ENCODE results near the gene ZNF587B. TPM values are rescaled to one million over a fixed set of nuclear protein-coding genes. Genes with fewer than 3 reads are reported as not detected.
"Not testable (repeated sequence)": the region's sequence is repeated elsewhere in the genome, so short reads cannot be mapped to it uniquely, and the experiment has no call there.

ZNF587B gene
- total RNA-seq, 1 donor: 10.0 TPM

DNA sequence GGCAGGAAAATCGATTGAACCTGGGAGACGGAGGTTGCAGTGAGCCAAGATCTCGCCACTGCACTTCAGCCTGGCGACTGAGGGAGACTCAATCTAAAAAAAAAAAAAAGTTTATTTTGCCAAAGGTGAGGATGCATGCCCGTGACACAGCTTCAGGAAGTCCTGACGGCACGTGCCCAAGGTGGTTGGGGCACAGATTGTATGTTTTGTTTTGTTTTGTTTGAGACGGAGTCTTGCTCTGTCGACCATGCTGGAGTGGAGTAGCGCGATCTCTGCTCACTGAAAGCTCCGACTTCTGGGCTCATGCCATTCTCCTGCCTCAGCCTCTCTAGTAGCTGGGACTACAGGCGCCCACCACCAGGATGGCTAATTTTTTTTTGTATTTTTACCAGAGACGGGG lies 12.1 kb upstream of the ZNF587B start:
- no peak for DNase-seq (ENCODE audit: low read depth in 2 of 3, low spot score in 2 of 3)

DNA sequence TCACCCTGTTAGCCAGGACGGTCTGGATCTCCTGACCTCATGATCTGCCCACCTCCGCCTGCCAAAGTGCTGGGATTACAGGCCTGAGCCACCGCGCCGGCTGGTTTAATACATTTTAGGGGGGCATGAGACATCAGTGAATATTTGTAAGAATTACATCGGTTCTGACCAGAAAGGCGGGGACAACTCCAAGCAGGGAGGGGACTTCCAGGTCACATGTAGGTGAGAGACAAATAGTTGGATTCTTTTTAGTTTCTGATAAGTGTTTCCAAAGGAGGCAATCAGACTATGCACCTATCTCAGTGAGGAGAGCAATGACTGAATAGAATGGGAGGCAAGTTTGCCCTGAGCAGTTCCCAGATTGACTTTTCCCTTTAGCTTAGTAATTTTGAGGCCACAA lies 11.7 kb upstream of the ZNF587B start:
- no peak for DNase-seq (ENCODE audit: low read depth in 2 of 3, low spot score in 2 of 3)

DNA sequence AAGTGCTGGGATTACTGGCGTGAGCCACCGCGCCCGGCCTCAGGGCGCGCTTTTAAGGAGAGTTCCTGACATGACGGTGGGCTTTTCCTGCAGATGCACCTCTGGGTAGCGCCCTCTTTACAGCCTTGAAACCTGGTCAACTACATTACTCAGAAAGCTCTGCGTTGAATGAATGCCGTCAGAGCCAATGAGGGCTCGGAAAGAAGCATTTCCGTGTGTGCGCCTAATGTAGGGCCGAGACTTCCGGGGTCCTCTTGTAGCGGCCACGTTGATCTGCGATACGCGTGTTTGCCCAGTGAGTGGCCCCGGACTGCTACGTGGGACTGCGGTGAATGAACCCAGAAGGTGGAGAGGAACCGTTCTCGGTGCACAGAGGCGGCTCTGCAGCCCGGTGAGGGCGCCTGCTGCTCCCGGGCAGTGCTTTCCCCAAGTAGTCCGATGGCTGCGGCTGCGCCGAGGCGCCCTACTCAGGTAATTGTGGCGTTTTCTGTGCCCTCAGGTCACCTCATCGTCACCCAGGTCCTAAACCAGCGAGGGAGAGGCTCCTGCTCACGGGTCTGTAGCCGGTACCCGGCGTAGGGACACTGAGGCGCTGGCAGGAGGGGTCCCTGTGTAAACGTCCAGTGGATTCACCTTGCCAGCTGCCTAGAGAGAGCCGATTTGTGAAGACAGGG lies 10.5 kb upstream of the ZNF587B start:
- peak; percentile 61 to 91 (median 85) for DNase-seq (ENCODE audit: low read depth in 2 of 3, low spot score in 2 of 3)

DNA sequence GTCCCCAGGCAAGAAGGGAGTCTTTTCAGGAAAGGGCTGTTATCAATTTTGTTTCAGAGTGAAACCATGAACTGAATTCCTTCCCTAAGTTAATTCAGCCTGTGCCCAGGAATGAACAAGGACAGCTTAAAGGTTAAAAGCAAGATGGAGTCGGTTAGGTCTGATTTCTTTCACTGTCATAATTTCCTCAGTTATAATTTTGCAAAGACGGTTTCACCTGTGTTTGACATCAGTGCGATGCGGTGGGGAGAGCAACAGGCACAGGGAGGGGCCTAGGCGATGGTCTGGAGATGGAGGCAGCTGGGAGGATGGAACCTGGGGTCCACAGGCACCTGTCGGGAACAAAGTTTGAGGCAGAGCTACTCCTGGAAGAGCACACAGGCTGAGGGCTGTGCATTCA lies 9.5 kb upstream of the ZNF587B start:
- DNase-seq (ENCODE audit: low read depth in 2 of 3, low spot score in 2 of 3): no peak

DNA sequence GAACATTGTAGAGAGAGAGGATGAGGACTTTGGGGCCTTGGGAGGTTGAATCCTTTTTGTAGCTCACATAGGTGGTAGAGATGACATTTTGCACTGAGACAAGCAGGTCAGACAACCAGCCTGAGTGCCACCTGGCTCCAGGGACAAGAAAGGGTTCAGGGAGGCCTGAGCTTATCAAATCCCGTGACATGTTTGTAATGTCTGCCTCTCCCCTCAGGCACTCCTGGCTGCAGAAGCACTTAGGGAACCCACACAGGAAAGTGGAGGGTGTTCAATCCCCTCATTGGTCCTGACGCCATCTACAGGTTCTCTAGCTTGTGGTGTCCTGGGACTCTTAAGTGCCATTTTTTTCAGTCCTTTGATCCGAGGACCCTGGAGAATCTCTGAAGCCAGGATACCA lies 9.0 kb upstream of the ZNF587B start:
- not testable (repeated sequence) for DNase-seq (ENCODE audit: low read depth in 2 of 3, low spot score in 2 of 3)

DNA sequence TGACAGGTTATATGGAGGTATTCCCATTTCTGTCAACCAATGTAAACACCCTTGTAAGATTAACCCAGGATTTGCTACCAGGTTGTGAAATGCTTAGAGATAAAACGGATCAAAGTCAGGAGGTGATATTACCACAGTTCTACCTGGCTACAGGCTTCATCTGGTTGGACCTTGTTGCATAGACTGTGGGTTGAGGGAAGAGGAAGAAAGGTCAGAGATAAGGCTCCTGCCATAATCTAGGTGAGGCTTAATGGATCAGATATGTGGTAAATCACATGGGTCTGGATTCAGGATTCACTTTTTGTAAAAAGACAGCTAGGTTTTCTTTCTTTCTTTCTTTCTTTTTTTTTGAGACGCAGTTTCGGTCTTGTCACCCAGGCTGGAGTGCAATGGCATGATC lies 8.6 kb upstream of the ZNF587B start:
- DNase-seq (ENCODE audit: low read depth in 2 of 3, low spot score in 2 of 3): not testable (repeated sequence)

DNA sequence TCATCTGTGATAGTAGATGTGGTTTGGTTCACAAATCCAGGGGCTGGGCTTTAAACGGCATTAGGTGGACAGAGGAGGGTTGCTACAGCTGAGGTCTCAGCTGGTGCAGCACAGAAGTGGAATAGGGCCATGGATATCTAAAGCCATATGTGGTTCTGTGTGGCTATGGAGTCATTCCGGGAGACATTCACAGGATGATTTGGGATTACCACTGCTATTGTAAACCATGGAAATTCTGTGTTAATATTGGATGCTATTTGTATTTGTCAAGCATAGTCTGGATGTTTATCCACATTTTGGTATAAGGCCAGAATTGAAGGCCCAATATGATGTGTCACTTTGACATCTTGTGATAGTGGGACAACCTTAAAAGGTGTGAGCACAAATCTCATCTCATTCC lies 6.9 kb upstream of the ZNF587B start:
- DNase-seq (ENCODE audit: low read depth in 2 of 3, low spot score in 2 of 3): not testable (repeated sequence)

DNA sequence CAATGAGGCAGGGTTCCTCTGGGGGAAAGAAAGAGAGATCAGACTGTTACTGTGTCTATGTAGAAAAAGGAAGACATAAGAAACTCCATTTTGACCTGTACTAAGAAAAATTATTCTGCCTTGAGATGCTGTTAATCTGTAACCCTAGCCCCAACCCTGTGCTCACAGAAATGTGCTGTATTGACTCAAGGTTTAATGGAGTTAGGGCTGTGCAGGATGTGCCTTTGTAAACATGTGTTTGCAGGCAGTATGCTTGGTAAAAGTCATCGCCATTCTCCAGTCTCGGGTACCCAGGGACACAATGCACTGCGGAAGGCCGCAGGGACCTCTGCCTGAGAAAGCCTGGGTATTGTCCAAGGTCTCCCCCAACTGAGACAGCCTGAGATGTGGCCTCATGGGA lies 6.5 kb upstream of the ZNF587B start:
- DNase-seq (ENCODE audit: low read depth in 2 of 3, low spot score in 2 of 3): not testable (repeated sequence)

DNA sequence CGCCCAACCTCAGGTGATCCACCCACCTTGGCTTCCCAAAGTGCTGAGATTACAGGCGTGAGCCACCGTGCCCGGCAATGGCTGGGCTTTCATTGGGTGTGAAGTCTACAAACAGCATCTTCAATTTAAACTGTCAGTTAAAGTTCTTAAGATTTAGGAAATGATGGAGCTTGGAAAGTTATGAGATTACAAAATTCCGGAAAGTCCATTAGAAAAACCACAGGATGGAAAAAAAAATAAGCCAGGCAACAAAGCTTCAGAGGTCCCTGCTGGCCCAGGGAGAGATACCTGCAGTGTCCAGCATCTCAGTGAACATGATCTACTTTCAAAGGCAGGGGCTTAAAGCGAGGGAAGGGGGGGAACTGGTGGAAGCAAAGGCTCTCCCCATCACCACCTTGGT lies 4.6 kb upstream of the ZNF587B start:
- no peak for DNase-seq (ENCODE audit: low read depth in 2 of 3, low spot score in 2 of 3)

DNA sequence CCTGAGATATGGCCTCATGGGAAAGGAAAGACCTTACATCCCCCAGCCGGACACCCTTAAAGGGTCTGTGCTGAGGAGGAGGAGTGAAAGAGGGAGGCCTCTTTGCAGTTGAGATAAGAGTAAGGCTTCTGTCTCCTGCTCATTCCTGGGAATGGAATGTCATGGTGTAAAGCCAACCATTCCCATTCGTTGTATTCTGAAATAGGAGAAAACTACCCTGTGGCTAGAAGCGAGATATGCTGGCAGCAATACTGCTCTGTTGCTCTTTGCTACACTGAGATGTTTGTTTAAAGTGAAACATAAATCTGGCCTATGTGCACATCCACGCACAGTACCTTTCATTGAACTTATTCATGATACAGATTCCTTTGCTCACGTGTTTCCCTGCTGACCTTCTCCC lies 783 bp upstream of the ZNF587B start:
- no peak for DNase-seq (ENCODE audit: low read depth in 2 of 3, low spot score in 2 of 3)

DNA sequence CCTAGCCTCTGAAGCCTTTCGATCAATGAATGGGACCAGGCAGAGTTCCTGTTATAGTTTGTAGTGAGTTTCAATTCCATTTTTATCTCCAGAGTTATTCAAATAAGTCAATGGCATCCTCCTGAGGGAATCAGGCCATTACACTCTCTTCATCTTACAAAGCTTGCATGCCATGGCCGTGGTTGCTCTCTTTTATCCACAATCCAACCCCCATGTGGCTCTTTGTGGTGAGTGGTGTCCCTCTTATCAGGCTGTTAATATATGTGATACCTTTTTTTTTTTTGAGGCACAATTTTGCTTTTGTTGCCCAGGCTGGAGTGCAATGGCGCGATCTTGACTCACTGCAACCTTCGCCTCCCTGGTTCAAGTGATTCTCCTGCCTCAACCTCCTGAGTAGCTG lies 6.9 kb downstream of the ZNF587B start:
- DNase-seq (ENCODE audit: low read depth in 2 of 3, low spot score in 2 of 3): not testable (repeated sequence)

DNA sequence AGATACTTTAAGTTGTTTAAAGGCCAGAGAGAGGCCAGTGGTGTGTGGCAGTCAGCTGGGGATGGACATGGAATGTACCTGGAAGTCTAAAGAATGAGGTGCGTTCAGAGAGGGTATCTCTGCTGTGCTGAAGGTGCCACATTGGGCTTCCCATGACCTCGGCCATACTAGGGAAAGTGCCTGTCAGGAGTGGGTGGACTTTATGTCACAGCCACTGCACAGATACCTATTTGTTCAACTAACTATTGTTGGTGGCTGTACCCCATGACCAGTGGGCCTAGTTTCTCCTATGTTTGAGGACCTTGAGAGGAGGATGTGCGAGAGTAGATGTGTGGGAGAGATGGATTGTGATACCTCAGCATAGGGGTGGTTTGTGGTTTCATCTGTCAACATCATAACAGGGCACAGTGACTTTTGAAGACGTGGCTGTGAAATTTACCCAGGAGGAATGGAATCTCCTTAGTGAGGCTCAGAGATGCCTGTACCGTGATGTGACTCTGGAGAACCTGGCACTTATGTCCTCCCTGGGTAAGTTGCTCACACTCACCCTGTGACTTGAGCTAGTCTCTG lies 8.6 kb downstream of the ZNF587B start:
- DNase-seq (ENCODE audit: low read depth in 2 of 3, low spot score in 2 of 3): not testable (repeated sequence)

DNA sequence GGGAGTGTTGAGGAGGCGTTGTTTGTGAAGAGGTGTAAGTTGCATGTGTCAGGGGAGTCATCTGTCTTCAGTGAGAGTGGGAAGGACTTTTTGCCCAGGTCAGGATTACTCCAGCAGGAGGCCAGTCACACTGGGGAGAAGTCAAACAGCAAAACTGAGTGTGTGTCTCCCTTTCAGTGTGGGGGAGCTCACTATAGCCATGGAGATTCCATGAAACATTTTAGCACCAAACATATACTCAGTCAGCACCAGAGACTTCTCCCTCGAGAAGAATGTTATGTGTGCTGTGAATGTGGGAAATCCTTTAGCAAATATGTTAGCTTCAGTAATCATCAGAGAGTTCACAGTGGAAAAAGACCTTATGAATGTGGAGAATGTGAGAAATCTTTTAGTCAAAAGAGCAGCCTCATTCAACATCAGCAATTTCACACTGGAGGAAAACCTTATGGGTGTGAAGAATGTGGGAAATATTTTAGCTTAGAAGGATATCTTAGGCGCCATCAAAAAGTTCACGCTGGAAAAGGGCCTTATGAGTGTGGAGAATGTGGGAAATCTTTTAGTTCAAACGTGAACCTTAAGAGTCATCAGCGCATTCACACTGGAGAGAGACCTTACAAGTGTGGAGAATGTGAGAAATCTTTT lies 11.1 kb downstream of the ZNF587B start:
- DNase-seq (ENCODE audit: low read depth in 2 of 3, low spot score in 2 of 3): no peak

DNA sequence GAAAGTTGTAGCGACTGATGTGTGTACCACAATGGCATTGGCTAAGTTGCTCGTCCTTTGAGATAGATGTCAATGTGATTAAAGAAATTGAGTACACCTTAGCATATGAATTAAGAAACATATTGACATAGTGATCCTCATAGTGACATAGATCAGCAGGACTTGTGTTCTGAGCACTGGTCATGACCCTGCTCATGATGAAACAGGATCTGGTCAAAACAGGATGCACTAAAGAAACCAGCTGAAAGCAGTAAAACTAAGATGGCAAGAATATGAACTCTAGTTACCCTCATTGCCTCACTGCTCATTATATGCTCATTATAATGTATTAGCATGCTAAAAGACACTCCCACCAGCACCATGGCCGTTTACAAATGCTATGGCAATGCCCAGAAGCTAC lies 17.1 kb downstream of the ZNF587B start:
- DNase-seq (ENCODE audit: low read depth in 2 of 3, low spot score in 2 of 3): not testable (repeated sequence)

DNA sequence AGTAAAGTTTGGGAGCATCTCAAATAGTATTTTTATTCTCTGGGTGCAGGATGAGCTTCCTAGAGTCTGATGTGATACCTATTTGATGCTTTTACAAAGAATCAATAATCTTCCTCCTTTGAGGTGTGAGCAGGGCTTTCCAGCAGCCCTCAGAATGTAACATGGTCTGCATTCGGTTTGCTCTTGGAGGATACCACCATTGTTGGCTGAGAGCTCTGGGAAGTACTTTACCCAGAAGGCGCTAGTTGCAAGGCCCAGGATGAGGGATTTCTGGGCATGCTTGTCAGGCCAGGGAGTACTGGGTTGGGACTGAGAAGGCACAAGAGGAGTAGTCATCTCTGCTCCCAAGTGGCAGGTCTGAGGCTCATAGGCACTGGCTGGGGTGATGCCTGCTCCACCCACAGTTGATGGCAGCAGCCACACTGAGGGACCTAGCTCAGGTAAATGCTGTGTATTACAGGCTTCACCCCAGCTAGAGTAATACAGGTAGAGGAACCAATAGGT lies 19.1 kb downstream of the ZNF587B start:
- DNase-seq (ENCODE audit: low read depth in 2 of 3, low spot score in 2 of 3): not testable (repeated sequence)

DNA sequence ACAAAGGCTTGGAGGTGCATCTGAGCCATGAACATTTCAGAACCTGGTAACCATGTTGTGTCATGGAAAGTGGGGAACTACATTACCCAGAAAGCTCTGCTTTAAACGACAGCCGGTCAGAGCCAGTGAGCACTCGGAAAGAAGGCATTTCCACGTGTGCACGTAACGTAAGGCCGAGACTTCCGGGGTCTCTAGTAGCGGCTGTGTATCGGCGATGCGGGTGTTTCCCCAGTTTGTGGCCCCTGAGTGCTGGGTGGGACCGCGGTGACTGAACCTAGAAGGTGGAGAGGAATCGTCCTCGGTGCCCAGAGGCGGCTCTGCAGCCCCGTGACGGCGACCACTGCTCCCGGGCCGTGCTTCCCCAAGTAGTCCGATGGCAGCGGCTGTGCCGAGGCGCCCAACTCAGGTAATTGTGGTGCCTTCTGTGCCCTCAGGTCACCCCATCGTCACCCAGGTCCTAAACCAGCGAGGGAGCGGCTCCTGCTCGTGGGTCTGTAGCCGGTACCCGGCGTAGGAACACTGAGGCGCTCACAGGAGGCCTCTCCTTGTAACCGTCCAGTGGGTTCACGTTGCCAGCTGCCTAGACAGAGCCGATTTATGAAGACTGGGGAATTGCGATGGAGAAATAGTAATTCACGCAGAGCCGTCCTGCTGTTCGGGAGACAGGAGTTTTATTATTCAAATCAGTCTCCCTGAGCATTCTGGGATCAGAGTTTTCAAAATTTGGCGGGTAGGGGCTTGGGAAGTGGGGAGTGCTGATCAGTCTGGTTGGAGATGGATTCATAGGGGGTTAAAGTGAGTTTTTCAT lies 19.8 kb downstream of the ZNF587B start, which contains the start of gene ZNF587:
TSS of gene ZNF587 (plus strand) at position 194 of the 808 bp plus-strand sequence. CDS start at position 374, 180 bp downstream.
- DNase-seq (ENCODE audit: low read depth in 2 of 3, low spot score in 2 of 3): peak; percentile 51 to 84 (median 73)

DNA sequence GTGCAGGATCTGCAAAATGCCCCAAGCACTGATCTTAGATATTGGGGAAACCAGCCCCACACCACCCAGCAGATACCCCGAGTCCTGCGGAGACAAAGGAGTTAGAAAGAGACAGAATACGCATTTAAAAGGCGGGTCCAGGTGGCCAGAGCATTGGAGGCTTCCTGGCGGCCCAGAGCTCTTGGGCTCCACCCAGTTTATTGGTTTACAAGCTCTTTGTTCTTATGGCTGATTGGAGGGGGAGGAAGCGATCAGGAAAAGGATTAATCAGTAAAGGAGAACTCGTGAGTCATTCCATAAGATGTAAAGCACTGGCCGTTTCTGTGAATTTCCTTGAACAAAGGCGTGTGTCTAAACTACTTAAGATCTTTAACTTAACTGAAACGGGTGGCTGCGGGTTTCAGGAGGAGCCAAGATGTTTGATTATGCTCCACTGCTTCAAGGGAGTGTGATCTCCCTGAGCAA lies 20.5 kb downstream of the ZNF587B start:
- no peak for DNase-seq (ENCODE audit: low read depth in 2 of 3, low spot score in 2 of 3)

DNA sequence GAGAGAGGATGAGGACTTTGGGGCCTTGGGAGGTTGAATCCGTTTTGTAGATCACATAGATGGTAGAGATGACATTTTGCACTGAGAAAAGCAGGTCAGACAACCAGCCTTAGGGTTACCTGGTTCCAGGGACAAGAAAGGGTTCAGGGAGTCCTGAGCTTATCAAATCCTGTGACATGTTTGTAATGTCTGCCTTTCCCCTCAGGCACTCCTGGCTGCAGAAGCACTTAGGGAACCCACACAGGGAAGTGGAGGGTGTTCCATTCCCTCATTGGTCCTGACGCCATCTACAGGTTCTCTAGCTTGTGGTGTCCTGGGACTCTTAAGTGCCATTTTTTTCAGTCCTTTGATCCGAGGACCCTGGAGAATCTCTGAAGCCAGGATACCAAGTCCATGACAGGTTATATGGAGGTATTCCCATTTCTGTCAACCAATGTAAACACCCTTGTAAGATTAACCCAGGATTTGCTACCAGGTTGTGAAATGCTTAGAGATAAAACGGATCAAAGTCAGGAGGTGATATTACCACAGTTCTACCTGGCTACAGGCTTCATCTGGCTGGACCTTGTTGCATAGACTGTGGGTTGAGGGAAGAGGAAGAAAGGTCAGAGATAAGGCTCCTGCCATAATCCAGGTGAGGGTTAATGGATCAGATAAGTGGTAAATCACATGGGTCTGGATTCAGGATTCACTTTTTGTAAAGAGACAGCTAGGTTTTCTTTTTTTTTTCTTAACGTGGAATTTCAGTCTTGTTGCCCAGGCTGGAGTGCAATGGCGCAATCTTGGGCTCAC lies 21.9 kb downstream of the ZNF587B start:
- DNase-seq (ENCODE audit: low read depth in 2 of 3, low spot score in 2 of 3): not testable (repeated sequence)

DNA sequence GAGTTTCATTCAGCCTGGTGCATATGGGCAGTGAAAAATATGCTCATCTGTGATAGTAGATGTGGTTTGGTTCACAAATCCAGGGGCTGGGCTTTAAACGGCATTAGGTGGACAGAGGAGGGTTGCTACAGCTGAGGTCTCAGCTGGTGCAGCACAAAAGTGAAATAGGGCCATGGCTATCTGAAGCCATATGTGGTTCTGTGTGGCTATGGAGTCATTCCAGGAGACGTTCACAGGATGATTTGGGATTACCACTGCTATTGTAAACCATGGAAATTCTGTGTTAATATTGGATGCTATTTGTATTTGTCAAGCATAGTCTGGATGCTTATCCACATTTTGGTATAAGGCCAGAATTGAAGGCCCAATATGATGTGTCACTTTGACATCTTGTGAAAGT lies 24.0 kb downstream of the ZNF587B start:
- not testable (repeated sequence) for DNase-seq (ENCODE audit: low read depth in 2 of 3, low spot score in 2 of 3)

DNA sequence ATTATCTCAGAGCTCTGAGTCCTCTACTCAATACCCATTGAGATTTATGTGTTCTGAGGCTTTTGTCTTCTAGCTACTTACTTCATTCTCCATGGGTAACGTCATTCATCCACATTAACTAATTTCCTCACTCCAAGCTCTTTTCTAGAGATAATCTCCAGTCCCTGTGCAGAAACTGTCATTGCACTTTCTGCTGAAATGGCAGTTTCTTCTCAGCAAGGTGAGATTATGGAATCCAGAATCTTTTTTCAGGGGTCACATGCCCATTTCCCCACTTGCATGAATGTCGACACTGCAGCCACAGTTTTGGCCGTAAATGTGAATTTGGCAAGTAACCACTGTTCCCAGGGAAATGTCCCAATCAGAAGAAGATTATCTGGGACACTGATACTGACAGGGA lies 32.3 kb downstream of the ZNF587B start:
- DNase-seq (ENCODE audit: low read depth in 2 of 3, low spot score in 2 of 3): not testable (repeated sequence)

Measured in hematopoietic multipotent progenitor cell (in vitro differentiated cells).